Activated CD4-positive, alpha-beta T cell treated with anti-CD3 and anti-CD28 coated beads for 48 hours (primary cell): ENCODE data around the gene POLR3GL.
A peak's percentile ranks its signal among the peaks of the same experiment; 100 is the strongest.

Experiments used
- DNase-seq: peaks from one replicate; pipeline ENCODE4 v3.0.0-alpha.2; 2020

Gene POLR3GL

GRCh38 chr1:145977486-145978470 is 13.3 kb downstream of the POLR3GL start:
- peak; percentile 78 for DNase-seq

GRCh38 chr1:145978471-145978853 is 14.0 kb downstream of the POLR3GL start:
- DNase-seq = no peak

GRCh38 chr1:145978854-145979745 is 14.6 kb downstream of the POLR3GL start:
- peak; percentile 88 for DNase-seq

- no peak for DNase-seq
Observed at GRCh38 chr1:145979746-145980456, 15.4 kb downstream of the POLR3GL start.

GRCh38 chr1:145980457-145980994 is 16.0 kb downstream of the POLR3GL start:
- DNase-seq = no peak

GRCh38 chr1:145982010-145982723 is 17.7 kb downstream of the POLR3GL start:
- DNase-seq = no peak

GRCh38 chr1:145983206-145983675 is 18.8 kb downstream of the POLR3GL start:
- no peak for DNase-seq

- peak; percentile 42 for DNase-seq
Observed at GRCh38 chr1:145983960-145984830, 19.7 kb downstream of the POLR3GL start.

GRCh38 chr1:145985129-145985501 is 20.6 kb downstream of the POLR3GL start:
- DNase-seq = no peak

- DNase-seq = no peak
Observed at GRCh38 chr1:145985502-145986439, 21.3 kb downstream of the POLR3GL start.

GRCh38 chr1:145986551-145986950 is 22.1 kb downstream of the POLR3GL start:
- DNase-seq = no peak

GRCh38 chr1:145987926-145988325 is 23.4 kb downstream of the POLR3GL start:
- no peak for DNase-seq

GRCh38 chr1:145988773-145989172 is 24.3 kb downstream of the POLR3GL start:
- DNase-seq = no peak

- no peak for DNase-seq
Observed at GRCh38 chr1:145990249-145990855, 25.9 kb downstream of the POLR3GL start.

- no peak for DNase-seq
Observed at GRCh38 chr1:145991735-145992412, 27.4 kb downstream of the POLR3GL start.

- DNase-seq = no peak
Observed at GRCh38 chr1:145992502-145992936, 28.0 kb downstream of the POLR3GL start.

- DNase-seq = no peak
Observed at GRCh38 chr1:145992958-145993617, 28.6 kb downstream of the POLR3GL start.
